ENCODE results near the gene SULT1A1.
A peak's percentile ranks its signal among the peaks of the same experiment; 100 is the strongest.
"Not testable (repeated sequence)": the region's sequence is repeated elsewhere in the genome, so short reads cannot be mapped to it uniquely, and the experiment has no call there.

The SULT1A1 gene

DNA sequence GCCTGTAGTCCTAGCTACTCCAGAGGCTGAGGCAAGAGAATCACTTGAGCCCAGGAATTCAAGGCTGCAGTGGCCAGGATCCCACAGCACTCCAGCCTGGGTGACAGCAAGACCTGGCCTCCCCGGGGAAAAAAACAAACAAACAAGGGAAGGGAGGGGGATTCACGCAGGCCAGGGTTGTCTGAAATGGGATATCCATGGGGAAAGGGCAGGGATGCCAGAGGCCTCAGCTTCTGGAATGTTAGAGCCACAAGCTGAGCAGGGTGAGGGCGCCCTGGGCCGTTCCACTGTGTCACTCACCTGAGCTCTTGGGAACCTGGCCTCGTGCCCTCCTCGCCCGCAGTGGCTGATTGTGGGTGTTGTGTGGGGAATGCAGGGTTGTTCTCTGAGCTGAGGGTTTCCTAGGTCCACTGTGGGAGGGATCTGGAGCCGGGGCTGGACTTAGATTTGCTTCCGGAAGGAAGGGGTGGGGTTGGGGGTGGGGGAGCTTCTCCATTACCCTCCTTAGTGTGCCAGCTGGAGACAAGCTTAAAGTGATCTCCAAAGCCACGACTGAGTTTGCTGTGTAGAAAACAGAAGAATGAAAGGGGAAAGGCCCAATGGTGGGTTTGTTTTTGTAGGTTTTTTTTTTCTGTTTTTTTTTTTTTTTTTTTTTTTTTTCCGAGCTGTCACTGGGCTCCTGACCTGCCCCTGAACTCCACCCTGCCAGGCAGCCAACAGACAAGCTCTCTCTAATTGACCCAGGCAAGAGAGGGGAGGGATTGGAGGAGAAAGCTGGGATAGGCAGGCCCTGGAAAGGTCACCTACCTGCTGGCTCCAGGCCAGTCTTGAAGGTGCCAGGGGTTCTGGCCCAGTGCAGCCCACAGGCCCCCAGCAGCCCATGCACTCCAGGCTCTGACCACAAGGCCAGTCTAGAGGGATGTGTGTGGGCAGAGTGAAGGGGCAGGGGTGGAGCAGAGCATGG lies at the start of gene SULT1A1:
Gene SULT1A1, minus strand, starts transcription at position 414 of the 964 bp plus-strand sequence. CDS start 1,189 bp downstream, outside the sequence.
- peak; percentile 70 for DNase-seq

GRCh38 chr16:28639959-28640358 lies 30.1 kb upstream of the SULT1A1 start:
- not testable (repeated sequence) for DNase-seq

GRCh38 chr16:28638359-28638758 lies 28.5 kb upstream of the SULT1A1 start:
- DNase-seq = not testable (repeated sequence)

DNA sequence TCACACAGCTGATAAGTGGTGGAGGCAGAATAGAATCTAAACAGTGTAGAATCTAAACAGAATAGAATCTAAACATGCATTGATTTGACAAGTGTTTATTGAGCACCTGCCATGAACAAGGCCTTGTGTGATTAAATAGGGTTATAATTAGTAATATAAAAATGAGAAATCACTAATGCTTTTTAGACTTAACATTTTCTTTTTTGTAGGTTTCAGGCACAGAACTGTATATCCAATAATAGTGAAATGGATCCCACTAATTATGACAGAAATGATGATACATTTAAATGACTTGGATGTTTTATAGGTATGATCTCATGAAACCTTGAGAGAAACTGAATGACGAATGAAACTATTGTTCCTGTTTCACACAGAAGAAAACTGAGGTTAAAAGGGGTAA lies 27.9 kb upstream of the SULT1A1 start, which contains the start of gene NPIPB8:
Gene NPIPB8, plus strand, starts transcription at position 301 of the 400 bp plus-strand sequence. CDS start 296 bp downstream, outside the sequence.
- not testable (repeated sequence) for DNase-seq

GRCh38 chr16:28636093-28636823 lies 26.4 kb upstream of the SULT1A1 start:
- not testable (repeated sequence) for DNase-seq

GRCh38 chr16:28630905-28631304 lies 21.1 kb upstream of the SULT1A1 start:
- DNase-seq = not testable (repeated sequence)

GRCh38 chr16:28623172-28623711 lies 13.4 kb upstream of the SULT1A1 start:
- peak; percentile 53 for DNase-seq

GRCh38 chr16:28622532-28623171 lies 12.8 kb upstream of the SULT1A1 start:
- DNase-seq = not testable (repeated sequence)

- no peak for DNase-seq
These were observed 11.8 kb upstream of the SULT1A1 start for GRCh38 chr16:28621481-28622155.

GRCh38 chr16:28620316-28620715 lies 10.5 kb upstream of the SULT1A1 start:
- DNase-seq = not testable (repeated sequence)

DNA sequence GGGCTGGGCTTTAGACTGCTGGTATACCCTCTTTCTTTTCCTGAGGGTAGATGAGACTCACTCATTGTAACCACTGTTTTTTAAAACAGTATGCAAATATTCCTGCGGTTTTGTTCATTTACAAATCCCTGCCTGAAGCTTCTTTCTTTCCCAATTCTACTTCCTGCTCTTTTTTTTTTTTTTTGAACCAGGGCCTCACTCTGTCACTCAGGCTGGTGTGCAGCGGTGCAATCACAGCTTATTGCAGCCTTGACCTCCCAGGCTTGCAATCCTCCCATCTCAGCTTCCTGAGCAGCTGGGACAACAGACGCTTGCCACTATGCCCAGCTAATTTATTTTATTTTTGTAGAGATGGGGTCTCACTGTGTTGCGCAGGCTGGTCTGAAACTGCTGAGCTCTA lies 8.0 kb upstream of the SULT1A1 start:
- peak; percentile 86 for DNase-seq

DNA sequence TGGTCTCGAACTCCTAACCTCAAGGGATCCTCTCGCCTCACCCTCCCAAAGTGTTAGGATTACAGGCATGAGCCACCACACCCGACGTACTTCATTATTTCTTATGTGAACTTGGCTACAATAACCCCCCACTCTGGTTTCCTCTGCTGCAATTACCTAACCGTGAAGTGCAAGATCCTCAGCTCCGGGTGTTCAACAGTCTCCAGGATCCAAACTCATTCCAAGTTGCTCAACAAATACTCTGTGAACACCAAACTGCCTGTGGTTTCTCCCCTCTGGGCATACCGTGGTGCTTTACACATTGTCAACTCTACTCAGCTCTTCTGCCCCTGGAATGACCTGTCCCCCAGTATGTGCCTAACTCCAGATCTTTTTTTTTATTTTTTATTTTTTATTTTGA lies 6.8 kb upstream of the SULT1A1 start:
- no peak for DNase-seq

- DNase-seq = not testable (repeated sequence)
These were observed 6.4 kb upstream of the SULT1A1 start for GRCh38 chr16:28616224-28616577.

DNA sequence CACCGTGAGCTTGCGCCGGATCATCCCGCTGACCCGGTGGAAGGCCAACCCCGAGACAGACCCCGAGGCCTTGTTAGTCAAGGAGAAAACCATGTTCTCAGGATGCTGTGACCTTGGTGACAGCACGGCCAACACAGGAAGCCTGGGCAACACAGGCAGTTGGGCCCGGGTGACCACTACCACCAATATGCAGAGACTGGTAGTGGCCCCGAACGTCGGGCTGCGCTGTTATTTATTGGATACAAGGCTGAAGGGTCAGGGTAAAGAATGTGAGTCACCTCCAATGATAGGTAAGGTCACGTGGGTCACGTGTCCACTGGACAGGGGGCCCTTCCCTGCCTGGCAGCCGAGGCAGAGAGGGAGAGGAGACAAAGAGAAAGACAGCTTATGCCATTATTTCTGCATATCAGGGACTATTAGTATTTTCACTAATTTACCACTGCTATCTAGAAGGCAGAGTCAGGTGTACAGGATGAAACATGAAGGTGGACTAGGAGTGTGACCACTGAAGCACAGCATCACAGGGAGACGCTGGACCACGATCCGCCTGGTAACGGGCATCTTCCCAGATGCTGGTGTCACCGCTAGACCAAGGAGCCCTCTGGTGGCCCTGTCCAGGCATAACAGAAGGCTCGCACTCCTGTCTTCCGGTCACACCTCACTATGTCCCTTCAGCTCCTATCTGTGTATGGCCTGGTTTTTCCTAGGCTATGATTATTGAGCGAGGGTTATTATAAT lies 5.8 kb upstream of the SULT1A1 start:
- DNase-seq = peak; percentile 38

- DNase-seq = not testable (repeated sequence)
These were observed 4.7 kb upstream of the SULT1A1 start for GRCh38 chr16:28614561-28614960.

GRCh38 chr16:28613912-28614311 lies 4.1 kb upstream of the SULT1A1 start:
- DNase-seq = not testable (repeated sequence)

- not testable (repeated sequence) for DNase-seq
These were observed 2.8 kb upstream of the SULT1A1 start for GRCh38 chr16:28612359-28613280.

DNA sequence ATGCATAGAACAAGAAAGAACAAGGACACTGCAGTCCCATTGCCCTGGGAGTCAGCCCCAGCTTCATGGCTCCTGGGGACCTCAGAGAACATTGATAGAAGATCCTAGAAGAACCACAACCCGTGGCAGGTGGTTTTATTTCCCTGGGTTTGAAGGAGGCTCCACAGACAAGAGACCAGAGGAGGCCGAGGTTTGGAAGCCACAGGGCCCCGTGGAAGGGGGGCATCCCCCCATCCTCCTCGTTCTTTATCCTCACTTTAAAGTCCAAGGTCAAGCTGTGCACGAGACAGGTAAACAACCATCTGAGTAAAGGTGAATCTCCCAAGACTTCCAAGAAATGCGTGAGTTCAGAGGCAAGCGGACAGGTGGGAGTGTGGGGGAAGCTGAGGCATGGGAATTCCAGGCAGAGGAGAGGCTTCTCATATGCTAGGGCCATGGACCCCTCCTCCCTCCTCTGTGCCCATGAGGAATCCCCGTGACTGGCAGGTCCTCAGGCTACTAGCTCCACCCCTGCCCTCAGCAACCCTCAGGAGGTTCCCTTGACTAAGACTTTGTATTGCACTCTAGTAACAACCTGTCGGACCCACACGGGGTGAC lies 849 bp upstream of the SULT1A1 start:
- DNase-seq = no peak

GRCh38 chr16:28608867-28609596 lies 812 bp downstream of the SULT1A1 start:
- peak; percentile 47 for DNase-seq
